CD4-positive, alpha-beta T cell treated with Interleukin-15 for 4 hours (primary cell): ENCODE data around the gene SFSWAP.
"Not testable (repeated sequence)": the region's sequence is repeated elsewhere in the genome, so short reads cannot be mapped to it uniquely, and the experiment has no call there.

Experiments used
- DNase-seq: peaks from one replicate; pipeline ENCODE4 v3.0.0-alpha.2; 2020; ENCODE audit warnings: low spot score

Gene SFSWAP

DNA sequence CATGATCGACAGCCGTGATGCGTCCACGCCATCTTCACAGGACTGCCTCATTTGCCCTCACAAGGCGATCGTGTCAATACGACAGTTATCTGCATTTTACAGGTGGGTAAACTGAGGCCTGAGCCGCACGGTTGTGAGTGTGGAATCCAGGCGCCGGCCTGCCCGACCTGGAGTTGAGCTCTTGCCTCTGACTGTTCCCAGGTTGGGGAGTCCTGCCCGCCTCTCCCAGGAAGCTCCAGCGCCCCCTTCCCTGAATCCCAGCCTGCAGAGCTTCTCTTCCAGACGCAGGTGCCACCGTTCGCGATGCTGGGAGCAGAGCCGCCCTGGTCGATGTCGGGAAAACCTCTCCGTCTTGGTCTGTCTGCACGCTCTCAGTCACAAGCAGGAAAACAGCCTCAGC is 31.1 kb upstream of the SFSWAP start:
- not testable (repeated sequence) for DNase-seq

DNA sequence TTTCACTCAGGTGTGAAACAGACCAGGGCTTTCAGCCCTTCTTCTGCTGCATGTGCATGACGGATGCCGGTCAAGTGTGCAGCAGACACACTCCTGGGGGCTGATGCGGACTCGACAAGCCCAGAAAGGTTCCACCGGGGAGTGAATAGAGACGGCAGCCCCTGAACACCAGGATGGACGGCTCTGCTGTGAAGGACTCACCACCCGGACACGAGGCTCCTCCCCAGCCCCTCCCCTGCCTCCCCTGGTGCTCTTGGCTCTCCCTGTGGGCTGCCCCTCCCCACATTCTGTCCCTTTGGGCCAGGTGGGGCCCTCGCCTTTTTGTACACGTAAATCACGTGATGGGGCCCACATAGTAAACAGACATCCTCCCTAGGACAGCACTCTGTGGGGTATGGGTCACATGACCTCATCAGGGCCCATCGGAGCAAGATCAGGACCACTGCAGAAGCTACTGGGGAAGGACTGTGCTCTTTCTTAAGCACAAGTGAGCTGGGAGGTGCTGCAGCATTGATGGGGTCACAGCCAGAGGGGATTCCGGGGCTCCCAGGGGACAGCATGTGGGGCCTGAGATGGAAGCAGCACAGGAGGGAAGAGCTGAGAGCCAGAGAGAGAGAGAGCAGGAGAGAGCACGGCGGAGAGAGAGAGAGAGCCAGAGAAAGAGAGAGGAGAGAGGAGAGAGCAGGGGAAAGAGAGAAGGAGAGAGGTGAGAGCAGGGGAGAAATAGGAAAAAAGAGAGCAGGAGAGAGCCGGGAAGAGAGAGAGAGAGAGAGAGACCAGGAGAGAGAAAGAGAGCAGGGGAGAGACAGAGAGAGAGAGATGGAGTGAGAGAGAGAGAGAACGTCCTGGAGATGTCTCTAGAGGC is 30.3 kb upstream of the SFSWAP start:
- DNase-seq: not testable (repeated sequence)

DNA sequence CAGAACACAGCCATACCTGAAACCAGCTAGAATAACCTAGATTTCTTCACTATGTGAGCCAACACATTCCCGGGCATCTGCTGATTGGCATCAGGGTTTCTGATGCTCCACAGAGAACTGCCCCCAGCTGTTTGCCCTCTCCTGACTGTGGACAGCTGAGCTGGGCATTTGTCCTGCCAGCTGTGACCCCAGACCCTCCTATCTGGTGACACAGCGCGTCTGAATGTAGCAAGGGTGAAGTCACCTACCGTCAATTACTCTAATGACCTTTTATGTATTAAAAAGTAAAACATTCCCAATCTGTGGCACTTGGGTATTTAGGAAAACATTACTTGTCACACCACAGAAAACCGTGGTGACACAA is 29.7 kb upstream of the SFSWAP start:
- no peak for DNase-seq

DNA sequence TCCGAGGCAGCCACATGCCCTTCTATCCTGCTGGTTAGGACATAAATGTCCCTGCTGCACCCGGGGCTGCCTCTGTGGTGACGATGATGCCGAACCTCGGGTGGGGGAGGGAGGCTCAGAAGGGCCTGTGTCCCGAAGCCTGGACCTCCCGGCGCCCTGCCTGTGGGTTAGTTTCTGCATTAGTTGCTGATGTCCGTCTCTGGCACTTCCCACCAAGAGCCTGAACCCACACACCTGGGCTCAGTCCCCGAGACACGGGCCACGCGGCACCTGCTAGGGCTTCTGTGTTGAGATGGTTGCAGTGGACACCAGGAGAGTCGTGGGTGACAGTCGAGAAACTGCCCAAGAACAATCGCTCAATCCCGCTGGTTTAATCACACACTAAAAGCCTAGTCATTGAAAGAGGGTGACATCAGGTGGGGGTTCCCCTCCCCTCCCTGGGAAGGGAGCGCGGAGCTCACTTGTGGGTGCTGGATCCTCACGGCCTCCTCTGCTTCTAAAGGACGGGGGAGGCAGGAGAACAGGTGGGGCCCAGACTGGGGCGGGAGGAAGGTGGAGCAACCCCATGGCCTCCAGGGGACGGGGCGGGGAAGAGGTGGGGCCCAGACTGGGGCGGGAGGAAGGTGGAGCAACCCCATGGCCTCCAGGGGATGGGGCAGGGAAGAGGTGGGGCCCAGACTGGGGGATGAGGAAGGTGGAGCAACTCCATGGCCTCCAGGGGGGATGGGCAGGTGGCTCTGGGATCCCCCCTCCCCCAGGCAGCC is 29.0 kb upstream of the SFSWAP start:
- DNase-seq: peak; percentile 80

DNA sequence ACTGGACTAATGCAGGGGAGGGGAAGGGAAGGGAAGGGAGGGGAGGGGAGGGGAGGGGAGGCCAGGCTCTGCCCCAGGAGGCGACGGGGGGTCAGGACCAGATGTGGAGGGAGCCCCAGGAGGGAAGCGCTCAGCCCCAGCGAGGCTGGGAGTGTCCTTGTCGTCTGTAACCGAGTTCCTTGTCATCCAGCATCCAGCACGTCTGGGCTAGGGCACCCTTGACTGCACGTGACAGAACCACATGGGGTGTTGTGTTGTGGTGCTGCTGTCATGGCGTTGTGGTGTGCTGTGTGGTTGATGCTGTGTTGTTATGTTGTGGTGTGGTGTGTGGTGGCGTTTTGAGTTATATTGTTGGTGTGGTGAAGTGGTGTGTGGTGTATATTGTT is 28.4 kb upstream of the SFSWAP start:
- DNase-seq: peak; percentile 12

DNA sequence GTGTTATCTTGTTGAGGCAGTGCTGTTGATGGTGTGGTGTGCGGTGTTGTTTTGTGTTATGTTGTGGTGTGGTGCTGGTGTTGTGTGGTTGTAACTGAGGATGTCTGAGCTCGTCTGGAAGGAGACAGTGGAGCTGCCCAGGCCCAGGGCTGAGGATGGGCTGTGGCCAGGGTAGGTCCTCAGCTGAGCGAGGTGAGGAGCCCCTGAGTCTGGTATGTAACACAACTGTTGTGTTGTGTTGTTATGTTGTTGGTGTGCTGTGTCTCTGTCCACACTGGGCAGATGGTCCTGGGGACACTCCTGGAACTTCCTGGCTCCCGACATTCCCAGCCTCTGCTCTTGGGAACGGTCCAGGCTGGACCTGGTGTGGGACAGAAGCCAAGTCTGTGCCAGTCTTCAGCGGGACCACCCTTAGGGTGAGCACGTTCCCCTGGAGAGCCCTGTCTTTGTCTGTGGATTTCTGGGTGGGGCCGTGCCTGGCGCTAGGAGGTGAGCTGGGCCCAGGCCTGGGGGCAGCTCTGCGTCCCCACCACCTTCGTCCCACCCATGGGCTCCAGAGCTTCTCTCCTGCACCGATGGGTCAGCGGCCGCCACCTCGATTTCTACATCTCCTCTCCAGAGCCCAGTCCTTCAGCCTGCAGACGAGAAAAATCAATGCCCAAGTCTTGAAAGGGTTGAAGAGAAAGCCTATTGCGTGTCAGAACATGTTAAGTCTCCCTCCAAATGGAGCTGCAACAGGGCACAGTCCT is 27.4 kb upstream of the SFSWAP start:
- DNase-seq: no peak

DNA sequence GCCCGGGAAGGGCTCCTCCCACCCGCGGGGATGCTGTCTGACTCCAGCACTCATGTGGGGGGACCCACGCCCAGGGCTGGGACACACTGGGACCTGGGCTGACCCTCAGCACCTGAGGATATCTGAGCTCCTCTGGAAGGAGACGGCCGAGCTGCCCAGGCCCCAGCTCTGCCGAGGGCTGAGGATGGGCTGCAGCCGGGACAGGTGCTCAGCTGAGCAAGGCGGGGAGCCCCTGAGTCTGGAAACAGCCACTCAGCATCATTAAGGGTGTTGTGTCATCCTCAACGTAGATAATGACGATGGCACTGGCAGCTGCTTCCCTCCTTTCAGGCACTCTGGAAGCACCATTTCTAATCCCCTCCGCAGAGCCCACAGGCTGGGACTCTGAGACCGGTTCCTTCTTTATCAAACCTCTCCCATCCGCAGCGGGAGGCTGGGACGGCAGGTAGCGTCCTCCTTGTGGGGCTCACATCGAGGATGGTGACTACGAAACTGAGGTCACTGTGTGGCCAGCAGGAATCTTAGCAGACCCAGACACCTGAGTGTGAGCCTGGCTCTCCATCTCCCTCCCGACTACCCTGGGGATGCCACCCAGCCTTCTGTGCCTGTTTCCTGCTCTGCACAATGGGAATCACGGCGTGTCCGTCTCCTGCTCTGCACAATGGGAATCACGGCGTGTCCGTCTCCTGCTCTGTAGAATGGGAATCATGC is 26.7 kb upstream of the SFSWAP start:
- DNase-seq: no peak

DNA sequence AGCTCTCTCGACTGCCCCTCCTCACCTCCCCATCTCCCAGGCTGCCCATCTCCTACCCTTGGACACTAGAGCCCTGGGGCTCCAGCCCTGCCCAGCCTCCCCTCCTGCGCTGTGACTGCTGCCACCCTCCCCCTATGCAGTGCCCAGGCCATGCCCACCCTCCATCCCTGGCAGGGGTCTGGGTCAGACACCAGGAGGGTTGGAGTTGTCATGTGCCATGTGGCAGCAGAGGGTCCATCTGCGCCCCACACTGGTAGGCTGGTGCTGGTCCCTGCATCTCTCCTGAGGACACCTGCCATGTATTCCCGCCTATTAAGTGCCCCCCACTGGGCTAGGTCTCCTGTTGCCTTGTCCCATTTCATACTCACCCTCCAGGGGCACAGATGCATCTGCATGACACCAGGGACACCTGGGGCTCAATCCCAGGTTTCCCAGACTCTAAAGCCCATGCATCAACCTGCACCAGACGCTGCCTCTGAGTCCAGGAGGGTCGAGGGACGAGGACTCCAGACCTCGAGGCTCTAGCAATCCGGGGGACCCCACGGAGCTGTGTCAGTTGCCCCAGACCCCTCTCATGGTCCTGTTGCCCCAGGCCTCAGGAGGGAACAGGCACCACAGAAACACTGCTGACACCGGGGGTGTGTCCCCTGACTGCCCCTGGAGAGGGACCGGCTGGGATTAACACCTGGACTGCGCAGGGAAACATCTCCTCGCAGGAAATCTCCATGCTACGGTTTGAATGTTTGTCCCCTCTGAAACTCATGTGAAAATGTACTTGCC is 23.4 kb upstream of the SFSWAP start:
- DNase-seq: no peak

DNA sequence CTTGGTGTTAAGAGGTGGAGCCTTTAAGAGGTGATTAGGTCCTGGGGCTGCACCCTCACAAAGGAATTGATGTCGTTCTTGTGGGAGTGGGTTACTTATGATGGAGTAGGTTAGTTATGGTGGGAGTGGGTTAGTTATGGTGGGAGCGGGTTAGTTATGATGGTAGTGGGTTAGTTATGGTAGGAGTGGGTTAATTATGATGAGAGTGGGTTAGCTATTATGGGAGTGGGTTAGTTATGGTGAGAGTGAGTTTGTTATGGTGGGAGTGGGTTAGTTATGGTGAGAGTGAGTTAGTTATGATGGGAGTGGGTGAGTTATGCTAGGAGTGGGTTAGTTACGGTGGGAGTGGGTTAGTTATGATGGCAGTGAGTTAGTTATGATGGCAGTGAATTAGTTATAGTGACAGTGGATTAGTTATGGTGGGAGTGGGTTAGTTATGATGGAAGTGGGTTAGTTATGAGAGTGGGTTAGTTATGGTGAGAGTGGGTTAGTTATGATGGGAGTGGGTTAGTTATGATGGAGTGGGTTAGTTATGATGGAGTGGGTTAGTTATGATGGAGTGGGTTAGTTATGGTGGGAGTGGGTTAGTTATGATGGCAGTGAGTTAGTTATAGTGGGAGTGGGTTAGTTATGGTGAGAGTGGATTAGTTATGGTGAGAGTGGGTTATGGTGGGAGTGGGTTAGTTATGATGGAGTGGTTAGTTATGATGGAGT is 22.6 kb upstream of the SFSWAP start:
- no peak for DNase-seq

DNA sequence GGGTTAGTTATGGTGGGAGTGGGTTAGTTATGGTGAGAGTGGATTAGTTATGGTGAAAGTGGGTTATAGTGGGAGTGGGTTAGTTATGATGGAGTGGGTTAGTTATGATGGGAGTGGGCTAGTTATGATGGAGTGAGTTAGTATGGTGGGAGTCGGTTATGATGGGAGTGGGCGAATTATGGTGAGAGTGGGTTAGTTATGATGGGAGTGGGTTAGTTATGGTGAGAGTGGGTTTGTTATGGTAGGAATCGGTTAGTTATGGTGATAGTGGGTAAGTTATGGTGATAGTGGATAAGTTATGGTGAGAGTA is 22.1 kb upstream of the SFSWAP start:
- DNase-seq: no peak

DNA sequence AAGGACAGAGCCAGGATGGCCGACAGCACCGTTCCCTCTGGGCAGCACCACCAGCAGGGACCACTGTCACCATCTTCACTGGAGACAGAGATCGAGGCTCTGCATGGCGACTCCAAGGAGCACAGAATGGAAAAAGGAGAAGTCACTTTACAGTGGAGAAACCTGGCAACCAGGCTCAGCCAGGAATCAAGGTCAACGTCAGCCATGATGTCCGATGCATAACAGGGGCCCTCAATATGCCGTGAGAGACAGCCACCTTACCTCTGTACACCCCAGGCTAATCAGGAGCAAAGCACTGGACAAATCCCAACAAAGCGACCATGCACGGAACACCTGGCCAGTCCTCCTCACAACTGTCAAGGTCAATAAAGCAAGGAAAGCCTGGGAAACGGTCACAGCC is 20.6 kb upstream of the SFSWAP start:
- no peak for DNase-seq

DNA sequence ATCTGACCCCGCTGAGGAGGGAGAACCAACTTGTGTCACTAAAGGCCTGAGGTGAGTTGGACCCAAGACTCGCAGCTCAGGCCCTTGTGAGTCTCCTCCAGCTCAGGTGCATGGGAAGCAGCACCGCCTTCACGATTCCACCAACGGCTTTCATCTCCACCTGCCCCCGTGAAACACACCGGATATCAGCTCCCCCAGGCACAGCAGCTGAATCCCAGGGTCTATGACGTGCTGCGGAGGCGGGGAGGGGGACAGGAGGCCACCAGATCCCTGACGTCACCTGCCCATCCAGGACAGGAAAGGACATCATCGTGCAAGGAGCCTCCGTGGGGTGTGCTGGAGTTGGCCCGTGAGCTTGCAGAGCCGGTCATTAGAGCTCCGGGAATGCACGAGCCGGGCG is 18.5 kb upstream of the SFSWAP start:
- no peak for DNase-seq

DNA sequence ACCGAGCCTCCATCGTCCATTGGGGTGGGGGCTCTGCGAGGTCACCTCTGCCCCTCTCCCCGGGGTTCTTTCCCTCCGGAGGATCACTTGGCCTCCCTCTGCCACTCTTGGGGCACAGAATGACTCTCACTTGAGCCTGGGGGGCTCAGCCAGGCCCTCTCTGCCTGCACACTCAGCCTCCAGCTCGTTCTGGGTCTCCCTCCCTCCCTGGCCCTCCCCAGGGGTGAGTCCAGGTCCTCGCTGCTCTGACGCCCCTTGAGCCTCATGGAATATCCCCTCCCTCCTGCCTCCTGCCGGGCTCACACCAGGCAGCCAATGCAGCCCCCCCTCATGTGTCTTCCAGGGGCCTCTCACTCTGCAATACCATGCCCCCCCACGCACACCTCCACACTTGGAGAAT is 17.7 kb upstream of the SFSWAP start:
- no peak for DNase-seq

DNA sequence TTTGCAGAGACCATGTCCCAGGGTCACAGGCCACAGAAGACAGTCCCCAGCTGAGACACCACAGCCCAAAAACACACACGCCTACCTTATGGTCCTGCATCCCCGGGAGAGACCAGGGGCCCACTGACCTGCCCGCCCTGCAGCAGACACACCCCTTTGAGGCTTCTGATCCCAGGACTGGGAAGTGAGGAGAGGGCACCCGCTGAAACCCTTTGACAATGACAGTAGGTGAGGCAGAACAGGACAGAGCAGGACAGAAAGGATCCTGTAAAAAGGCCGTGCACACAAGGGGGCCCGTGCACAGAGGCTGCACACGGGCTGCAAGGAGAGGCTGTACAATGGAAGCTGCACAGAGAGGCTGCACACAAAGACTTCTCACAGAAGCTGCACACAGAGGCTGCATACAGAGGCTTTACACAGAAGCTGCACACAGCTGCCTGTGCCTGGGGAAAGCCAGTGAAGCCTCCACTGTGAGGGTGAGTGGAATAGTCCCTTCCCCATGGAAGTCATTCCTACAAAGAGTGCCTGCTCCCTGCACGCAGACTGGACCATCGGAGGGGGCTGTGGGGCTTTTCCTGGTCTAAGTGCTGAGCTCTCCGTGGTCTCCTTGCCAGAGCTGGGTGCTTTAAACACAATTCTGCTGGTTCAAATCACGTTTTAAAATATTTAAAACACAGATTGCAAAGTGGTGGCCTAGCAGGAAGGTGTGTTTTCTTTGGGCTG is 16.6 kb upstream of the SFSWAP start:
- no peak for DNase-seq

DNA sequence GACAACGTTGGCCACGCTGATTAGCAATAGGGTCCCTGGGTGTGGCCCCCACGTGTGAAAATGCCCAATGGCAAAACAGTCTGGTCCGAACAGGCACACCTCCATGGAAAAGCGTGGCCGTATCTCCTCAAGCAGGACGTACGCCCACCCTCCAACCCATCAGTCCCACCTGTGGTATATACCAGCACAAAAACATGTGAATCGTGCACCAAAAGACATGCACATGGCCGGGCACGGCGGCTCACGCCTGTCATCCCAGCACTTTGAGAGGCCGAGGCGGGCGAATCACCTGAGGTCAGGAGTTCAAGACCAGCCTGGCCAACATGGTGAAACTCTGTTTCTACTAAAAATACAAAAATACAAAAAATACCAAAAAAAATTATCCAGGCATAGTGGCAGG is 14.9 kb upstream of the SFSWAP start:
- DNase-seq: no peak

DNA sequence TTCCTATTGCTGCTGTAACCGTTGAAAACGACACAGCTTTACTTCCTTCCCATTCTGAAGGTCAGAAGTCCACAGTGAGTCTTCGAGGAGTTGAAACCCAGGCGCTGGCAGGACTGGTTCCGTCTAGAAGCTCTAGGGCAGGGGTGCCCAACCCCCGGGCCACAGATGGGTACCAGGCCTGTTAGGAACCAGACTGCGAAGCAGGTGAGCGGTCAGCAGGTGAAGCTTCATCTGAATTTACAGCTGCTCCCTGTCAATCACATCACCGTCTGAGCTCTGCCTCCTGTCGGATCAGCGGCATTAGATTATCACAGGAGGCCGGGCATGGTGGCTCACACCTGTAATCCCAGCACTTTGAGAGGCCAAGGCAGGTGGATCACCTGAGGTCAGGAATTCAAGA is 12.6 kb upstream of the SFSWAP start:
- no peak for DNase-seq

DNA sequence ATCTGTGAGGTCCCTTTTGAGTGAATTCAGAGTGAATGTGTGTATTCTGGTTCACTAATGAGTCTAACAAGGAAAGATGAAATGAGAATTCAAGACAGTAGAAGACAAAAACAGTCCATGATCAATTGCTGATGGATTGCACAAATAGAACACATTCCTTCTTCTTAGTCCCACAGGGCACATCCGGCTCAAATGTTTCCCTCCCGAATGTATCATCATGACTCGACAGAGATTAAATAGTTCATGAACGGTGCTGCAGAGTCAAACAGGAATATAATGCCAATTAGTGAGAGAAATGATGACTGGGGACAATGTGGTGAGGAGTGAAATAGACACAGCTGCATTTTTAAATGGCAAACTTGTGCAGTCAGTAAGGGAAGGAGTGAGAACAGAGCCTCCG is 11.5 kb upstream of the SFSWAP start:
- DNase-seq: no peak

DNA sequence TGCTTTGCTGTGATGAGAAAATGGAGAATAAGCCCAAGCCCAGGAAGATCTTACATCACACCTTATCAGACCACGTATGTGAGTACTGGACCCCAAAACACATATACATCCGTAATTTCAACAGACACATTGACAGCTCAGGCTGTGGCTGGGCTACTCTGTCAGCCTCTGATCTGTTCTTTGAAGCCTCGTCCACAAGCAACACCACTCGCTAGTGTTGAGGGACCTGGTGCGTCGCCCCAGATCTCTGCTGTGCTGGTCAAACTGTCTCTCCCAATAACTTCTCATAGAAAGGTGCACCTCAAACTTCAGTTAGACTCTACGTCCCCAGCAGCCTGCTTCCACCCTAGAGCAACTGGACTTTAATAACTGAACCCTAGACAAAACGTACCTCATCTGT is 10.6 kb upstream of the SFSWAP start:
- no peak for DNase-seq

DNA sequence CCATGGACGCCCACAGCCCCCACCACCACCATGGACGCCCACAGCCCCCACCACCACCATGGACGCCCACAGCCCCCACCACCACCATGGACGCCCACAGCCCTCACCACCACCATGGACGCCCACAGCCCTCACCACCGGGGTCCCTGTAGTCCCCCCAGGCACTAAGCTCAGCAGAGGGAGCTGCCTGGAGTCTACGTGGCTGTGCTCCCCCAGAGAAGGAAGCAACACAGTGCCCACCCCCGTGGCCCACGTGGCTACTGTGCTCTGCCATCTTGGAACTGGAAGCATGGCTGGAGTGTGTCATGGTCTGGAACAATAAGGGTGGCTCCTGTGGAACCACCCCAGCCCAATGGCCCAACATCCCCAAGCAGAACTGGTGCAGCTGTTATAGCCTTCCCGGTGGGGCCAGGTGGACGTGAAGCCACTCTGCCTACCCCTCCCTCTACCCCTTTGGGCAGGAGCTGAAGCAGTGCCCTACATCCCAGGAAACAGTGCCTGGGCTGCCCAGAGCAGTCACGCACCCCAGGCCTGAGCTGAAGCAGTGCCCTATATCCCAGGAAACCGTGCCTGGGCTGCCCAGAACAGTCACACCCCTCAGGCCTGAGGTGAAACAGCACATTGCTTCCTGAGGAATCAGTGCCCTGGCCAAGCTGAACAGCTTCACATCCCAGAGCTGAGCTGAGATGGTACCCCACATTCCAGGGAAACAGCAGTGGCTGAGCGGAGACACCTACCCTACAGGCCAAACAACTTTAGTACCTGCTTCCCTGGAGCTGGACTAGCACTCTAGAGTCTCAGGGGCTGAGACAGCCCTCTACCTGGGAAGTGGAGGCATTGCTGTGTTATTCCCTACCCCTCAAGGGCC is 9.0 kb upstream of the SFSWAP start:
- DNase-seq: no peak

DNA sequence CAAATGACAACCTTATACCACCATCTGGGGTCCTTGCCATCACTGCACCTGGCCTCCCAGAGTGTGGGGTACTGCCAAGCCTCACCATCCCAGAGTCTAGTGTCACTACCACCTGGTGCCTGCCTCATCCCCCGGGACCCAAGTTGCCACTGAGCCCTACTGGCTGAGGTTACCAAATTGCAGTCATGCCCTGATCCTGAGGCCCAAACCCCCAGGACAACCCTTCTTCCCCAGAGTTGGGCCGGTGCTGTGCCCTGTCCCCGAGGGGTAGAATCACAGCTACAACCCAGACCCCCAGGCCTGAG is 8.4 kb upstream of the SFSWAP start:
- no peak for DNase-seq
